ENCODE measurements around the gene B3GNT3.
"Not testable (repeated sequence)": the region's sequence is repeated elsewhere in the genome, so short reads cannot be mapped to it uniquely, and the experiment has no call there.

Gene B3GNT3

GRCh38 chr19:17796838-17797423 is 2.0 kb downstream of the B3GNT3 start:
- no peak for DNase-seq (ENCODE audit: low read depth in 2 of 2)

- peak; percentile 44 to 55 for DNase-seq (ENCODE audit: low read depth in 2 of 2)
These were observed 2.7 kb downstream of the B3GNT3 start for GRCh38 chr19:17797424-17798201.

- not testable (repeated sequence) for DNase-seq (ENCODE audit: low read depth in 2 of 2)
These were observed 3.7 kb downstream of the B3GNT3 start for GRCh38 chr19:17798599-17798998.

GRCh38 chr19:17802137-17802858 is 7.4 kb downstream of the B3GNT3 start:
- DNase-seq (ENCODE audit: low read depth in 2 of 2), result no peak

- no peak for DNase-seq (ENCODE audit: low read depth in 2 of 2)
These were observed 8.4 kb downstream of the B3GNT3 start for GRCh38 chr19:17803264-17803896.

- DNase-seq (ENCODE audit: low read depth in 2 of 2), result no peak
These were observed 10.5 kb downstream of the B3GNT3 start for GRCh38 chr19:17805427-17805826.

GRCh38 chr19:17806945-17807344 is 12.0 kb downstream of the B3GNT3 start:
- peak in 1 of 2 donors; percentile 19 for DNase-seq (ENCODE audit: low read depth in 2 of 2)

- DNase-seq (ENCODE audit: low read depth in 2 of 2), result no peak
These were observed 12.9 kb downstream of the B3GNT3 start for GRCh38 chr19:17807731-17808316.

- no peak for DNase-seq (ENCODE audit: low read depth in 2 of 2)
These were observed 16.2 kb downstream of the B3GNT3 start for GRCh38 chr19:17811103-17811502.

GRCh38 chr19:17811681-17812080 is 16.7 kb downstream of the B3GNT3 start:
- no peak for DNase-seq (ENCODE audit: low read depth in 2 of 2)

- no peak for DNase-seq (ENCODE audit: low read depth in 2 of 2)
These were observed 17.2 kb downstream of the B3GNT3 start for GRCh38 chr19:17812099-17812498.

GRCh38 chr19:17817668-17818363 is 22.9 kb downstream of the B3GNT3 start:
- no peak for DNase-seq (ENCODE audit: low read depth in 2 of 2)

GRCh38 chr19:17821190-17821589 is 26.3 kb downstream of the B3GNT3 start, which contains the start of gene INSL3:
Gene INSL3 (minus strand): TSS chr19:17821519. CDS start chr19:17821506, 13 bp downstream.
- DNase-seq (ENCODE audit: low read depth in 2 of 2), result no peak

GRCh38 chr19:17824339-17824738 is 29.4 kb downstream of the B3GNT3 start:
- no peak for DNase-seq (ENCODE audit: low read depth in 2 of 2)

GRCh38 chr19:17826508-17827056 is 31.6 kb downstream of the B3GNT3 start:
- DNase-seq (ENCODE audit: low read depth in 2 of 2), result no peak

- DNase-seq (ENCODE audit: low read depth in 2 of 2), result no peak
These were observed 35.1 kb downstream of the B3GNT3 start for GRCh38 chr19:17829855-17830566.

- peak; percentile 43 to 47 for DNase-seq (ENCODE audit: low read depth in 2 of 2)
These were observed 35.9 kb downstream of the B3GNT3 start for GRCh38 chr19:17830567-17831418.

GRCh38 chr19:17831419-17831888 is 36.5 kb downstream of the B3GNT3 start:
- no peak for DNase-seq (ENCODE audit: low read depth in 2 of 2)

Measured in activated CD4-positive, alpha-beta T cell treated with anti-CD3 and anti-CD28 coated beads for 24 hours (primary cell).